ENCODE data around the gene EXT2. TPM values are rescaled to one million over a fixed set of nuclear protein-coding genes. Genes with fewer than 3 reads are reported as not detected.

EXT2 gene
- total RNA-seq, 1 experiment from 2014 or later: 39.1 TPM

DNA sequence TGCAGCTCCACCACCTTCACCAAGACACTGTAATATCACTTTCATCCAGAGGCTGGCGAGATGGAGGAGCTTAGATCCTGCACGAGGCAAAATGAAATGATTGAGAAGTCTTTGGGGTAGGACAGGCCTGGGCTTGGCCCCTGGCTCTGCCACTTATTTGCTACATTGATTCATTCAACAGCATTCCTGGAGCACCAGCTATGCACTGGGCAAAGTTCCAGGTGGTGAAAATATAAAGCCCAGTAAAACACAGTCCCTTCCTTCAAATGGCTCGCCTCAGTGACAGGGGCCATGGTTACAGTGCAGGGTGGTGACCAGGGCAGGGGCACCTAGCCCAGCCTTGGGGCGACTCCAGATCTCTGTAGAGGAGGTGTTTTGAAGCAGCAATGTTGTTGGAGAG is 194.7 kb downstream of the EXT2 start:
- ATAC-seq (no peak), DNase-seq (ENCODE audit: low spot score) (no peak)
- TF ChIP-seq ZNF423 (CRISPR knock-in tag; IDR thresholded peaks at IDR 0.05) (no peak), CREB1 (CRISPR knock-in tag; IDR thresholded peaks at IDR 0.05) (no peak), ZNF138 (CRISPR knock-in tag; conservative IDR thresholded peaks at IDR 0.05) (no peak), ZNF317 (CRISPR knock-in tag; IDR thresholded peaks at IDR 0.05; ENCODE audit: borderline replicate concordance, low read depth) (no peak), SP1 (CRISPR knock-in tag; conservative IDR thresholded peaks at IDR 0.05) (no peak), MYBL2 (CRISPR knock-in tag; IDR thresholded peaks at IDR 0.05) (no peak), ZNF396 (CRISPR knock-in tag; IDR thresholded peaks at IDR 0.05; ENCODE audit: borderline replicate concordance) (no peak), TCF7 (CRISPR knock-in tag; IDR thresholded peaks at IDR 0.05; ENCODE audit: low read depth) (no peak)
- TF ChIP-seq, protein P1, sequence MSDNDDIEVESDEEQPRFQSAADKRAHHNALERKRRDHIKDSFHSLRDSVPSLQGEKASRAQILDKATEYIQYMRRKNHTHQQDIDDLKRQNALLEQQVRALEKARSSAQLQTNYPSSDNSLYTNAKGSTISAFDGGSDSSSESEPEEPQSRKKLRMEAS (CRISPR knock-in tag; IDR thresholded peaks at IDR 0.05): no peak
- TF ChIP-seq, protein P2, sequence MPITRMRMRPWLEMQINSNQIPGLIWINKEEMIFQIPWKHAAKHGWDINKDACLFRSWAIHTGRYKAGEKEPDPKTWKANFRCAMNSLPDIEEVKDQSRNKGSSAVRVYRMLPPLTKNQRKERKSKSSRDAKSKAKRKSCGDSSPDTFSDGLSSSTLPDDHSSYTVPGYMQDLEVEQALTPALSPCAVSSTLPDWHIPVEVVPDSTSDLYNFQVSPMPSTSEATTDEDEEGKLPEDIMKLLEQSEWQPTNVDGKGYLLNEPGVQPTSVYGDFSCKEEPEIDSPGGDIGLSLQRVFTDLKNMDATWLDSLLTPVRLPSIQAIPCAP (CRISPR knock-in tag; IDR thresholded peaks at IDR 0.05): no peak
- TF ChIP-seq, protein P3, sequence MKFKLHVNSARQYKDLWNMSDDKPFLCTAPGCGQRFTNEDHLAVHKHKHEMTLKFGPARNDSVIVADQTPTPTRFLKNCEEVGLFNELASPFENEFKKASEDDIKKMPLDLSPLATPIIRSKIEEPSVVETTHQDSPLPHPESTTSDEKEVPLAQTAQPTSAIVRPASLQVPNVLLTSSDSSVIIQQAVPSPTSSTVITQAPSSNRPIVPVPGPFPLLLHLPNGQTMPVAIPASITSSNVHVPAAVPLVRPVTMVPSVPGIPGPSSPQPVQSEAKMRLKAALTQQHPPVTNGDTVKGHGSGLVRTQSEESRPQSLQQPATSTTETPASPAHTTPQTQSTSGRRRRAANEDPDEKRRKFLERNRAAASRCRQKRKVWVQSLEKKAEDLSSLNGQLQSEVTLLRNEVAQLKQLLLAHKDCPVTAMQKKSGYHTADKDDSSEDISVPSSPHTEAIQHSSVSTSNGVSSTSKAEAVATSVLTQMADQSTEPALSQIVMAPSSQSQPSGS (CRISPR knock-in tag; IDR thresholded peaks at IDR 0.05; ENCODE audit: borderline replicate concordance, low read depth): no peak
- TF ChIP-seq, protein P4, sequence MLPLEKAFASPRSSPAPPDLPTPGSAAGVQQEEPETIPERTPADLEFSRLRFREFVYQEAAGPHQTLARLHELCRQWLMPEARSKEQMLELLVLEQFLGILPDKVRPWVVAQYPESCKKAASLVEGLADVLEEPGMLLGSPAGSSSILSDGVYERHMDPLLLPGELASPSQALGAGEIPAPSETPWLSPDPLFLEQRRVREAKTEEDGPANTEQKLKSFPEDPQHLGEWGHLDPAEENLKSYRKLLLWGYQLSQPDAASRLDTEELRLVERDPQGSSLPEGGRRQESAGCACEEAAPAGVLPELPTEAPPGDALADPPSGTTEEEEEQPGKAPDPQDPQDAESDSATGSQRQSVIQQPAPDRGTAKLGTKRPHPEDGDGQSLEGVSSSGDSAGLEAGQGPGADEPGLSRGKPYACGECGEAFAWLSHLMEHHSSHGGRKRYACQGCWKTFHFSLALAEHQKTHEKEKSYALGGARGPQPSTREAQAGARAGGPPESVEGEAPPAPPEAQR (CRISPR knock-in tag; IDR thresholded peaks at IDR 0.05): no peak
- ChIA-PET POLR2A (no interaction called here), CTCF (interaction anchor here (0.8 to 1.4 kb wide), 3 partner anchors 37 to 233 kb away, joined by 3 to 4 read pairs (median 3); no protein-coding TSS in a partner anchor)
- no peak overlapping the region for H3K4me3 Mint-ChIP-seq
- H3K36me3 Mint-ChIP-seq: no peaks in the 10 kb centered on the region
- H3K27me3 Mint-ChIP-seq (ENCODE audit: low read depth): no peaks in the 10 kb centered on the region
- no peaks in the 10 kb centered on the region for H3K9me3 Mint-ChIP-seq
- no peak overlapping the region for H3K27ac Mint-ChIP-seq
- peaks cover 5% of the 10 kb centered on the region; the same call in 1 of the 2 replicates for H3K4me1 Mint-ChIP-seq

Other genes with a start within 250 kb of the EXT2 start
- gene ALKBH3, start 214.8 kb upstream of the EXT2 start, total RNA-seq (2021): 11.0 to 13.3 TPM (median 12.3 TPM) in 3 replicates
- gene C11orf96, start 153.0 kb upstream of the EXT2 start, total RNA-seq (2021): 2.9 to 3.2 TPM (median 2.9 TPM) in 3 replicates
- gene ACCSL, start 47.7 kb upstream of the EXT2 start, total RNA-seq (2021): not detected in 3 replicates
- gene ACCS, start 29.4 kb upstream of the EXT2 start, total RNA-seq (2021): 10.5 to 14.5 TPM (median 13.9 TPM) in 3 replicates
- gene ALX4, start 214.5 kb downstream of the EXT2 start, total RNA-seq (2021): not detected in 3 replicates

Measured in WTC11 (cell line).